ENCODE data around the gene WDR70. TPM values are rescaled to one million over a fixed set of nuclear protein-coding genes. Genes with fewer than 3 reads are reported as not detected.
"Not testable (repeated sequence)": the region's sequence is repeated elsewhere in the genome, so short reads cannot be mapped to it uniquely, and the experiment has no call there.

Gene WDR70
- total RNA-seq, 1 donor from 2014 or later = 19.0 TPM

GRCh38 chr5:37601163-37601562 is 222.0 kb downstream of the WDR70 start:
- DNase-seq (ENCODE audit: low read depth) = no peak
- no peak overlapping the region for H3K4me3 ChIP-seq (ENCODE audit: low read depth, low read length)
- TF ChIP-seq CTCF (conservative IDR thresholded peaks at IDR 0.05; ENCODE audit: low read depth, low read length) = no peak

- TF ChIP-seq CTCF (conservative IDR thresholded peaks at IDR 0.05; ENCODE audit: low read depth, low read length) = no peak
- no peak overlapping the region for H3K4me3 ChIP-seq (ENCODE audit: low read depth, low read length)
- DNase-seq (ENCODE audit: low read depth) = no peak
Observed at GRCh38 chr5:37603072-37603471, 224.0 kb downstream of the WDR70 start.

- no peak for DNase-seq (ENCODE audit: low read depth)
- TF ChIP-seq CTCF (conservative IDR thresholded peaks at IDR 0.05; ENCODE audit: low read depth, low read length) = no peak
Observed at GRCh38 chr5:37604290-37604689, 225.2 kb downstream of the WDR70 start.

GRCh38 chr5:37606148-37606547 is 227.0 kb downstream of the WDR70 start:
- no peak for DNase-seq (ENCODE audit: low read depth)
- TF ChIP-seq CTCF (conservative IDR thresholded peaks at IDR 0.05; ENCODE audit: low read depth, low read length) = no peak
- no peak overlapping the region for H3K4me3 ChIP-seq (ENCODE audit: low read depth, low read length)

More at GRCh38 chr5:37604290-37604689, 225.2 kb downstream of the WDR70 start:
- no peak overlapping the region for H3K4me3 ChIP-seq (ENCODE audit: low read depth, low read length)

GRCh38 chr5:37606632-37607248 is 227.6 kb downstream of the WDR70 start:
- no peak overlapping the region for H3K4me3 ChIP-seq (ENCODE audit: low read depth, low read length)
- no peak for TF ChIP-seq CTCF (conservative IDR thresholded peaks at IDR 0.05; ENCODE audit: low read depth, low read length)
- no peak for DNase-seq (ENCODE audit: low read depth)

GRCh38 chr5:37615184-37615583 is 236.1 kb downstream of the WDR70 start:
- H3K4me3 ChIP-seq (ENCODE audit: low read depth, low read length) = no peak overlapping the region
- DNase-seq (ENCODE audit: low read depth) = no peak
- TF ChIP-seq CTCF (conservative IDR thresholded peaks at IDR 0.05; ENCODE audit: low read depth, low read length) = no peak

- TF ChIP-seq CTCF (conservative IDR thresholded peaks at IDR 0.05; ENCODE audit: low read depth, low read length) = no peak
- H3K4me3 ChIP-seq (ENCODE audit: low read depth, low read length) = no peak overlapping the region
- no peak for DNase-seq (ENCODE audit: low read depth)
Observed at GRCh38 chr5:37619353-37619752, 240.2 kb downstream of the WDR70 start.

- not testable (repeated sequence) for DNase-seq (ENCODE audit: low read depth); H3K4me3 ChIP-seq (ENCODE audit: low read depth, low read length)
Observed at GRCh38 chr5:37622354-37622753, 243.2 kb downstream of the WDR70 start.
